Jurkat, Clone E6-1 (cell line): Measurements from ENCODE around the gene ZDHHC20.
A peak's percentile ranks its signal among the peaks of the same experiment; 100 is the strongest.
"Not testable (repeated sequence)": the region's sequence is repeated elsewhere in the genome, so short reads cannot be mapped to it uniquely, and the experiment has no call there.

ENCODE experiments used
- DNase-seq: peaks from one replicate; pipeline ENCODE4 v3.0.0-alpha.2; 2011; ENCODE audit warnings: low read depth, low spot score
- H3K4me3 ChIP-seq: 2 replicates; pipeline ENCODE4 v1.5.1; 2011; ENCODE audit warnings: mild to moderate bottlenecking, low read length, control low read depth, moderate library complexity

Gene ZDHHC20

GRCh38 chr13:21443171-21443570 lies 15.9 kb downstream of the ZDHHC20 start:
- no peak for DNase-seq
- H3K4me3 ChIP-seq, result no peak overlapping the region

GRCh38 chr13:21436582-21436981 lies 22.5 kb downstream of the ZDHHC20 start:
- no peak for DNase-seq
- H3K4me3 ChIP-seq, result no peak overlapping the region

- no peak overlapping the region for H3K4me3 ChIP-seq
- no peak for DNase-seq
Observed at GRCh38 chr13:21435687-21436151, 23.4 kb downstream of the ZDHHC20 start.

GRCh38 chr13:21435231-21435630 lies 23.9 kb downstream of the ZDHHC20 start:
- H3K4me3 ChIP-seq, result no peak overlapping the region
- no peak for DNase-seq

- no peak overlapping the region for H3K4me3 ChIP-seq
- DNase-seq, result no peak
Observed at GRCh38 chr13:21434588-21434987, 24.5 kb downstream of the ZDHHC20 start.

GRCh38 chr13:21429211-21429610 lies 29.9 kb downstream of the ZDHHC20 start:
- H3K4me3 ChIP-seq, result no peak overlapping the region
- no peak for DNase-seq

- no peak for DNase-seq
- H3K4me3 ChIP-seq, result no peak overlapping the region
Observed at GRCh38 chr13:21427741-21428140, 31.4 kb downstream of the ZDHHC20 start.

GRCh38 chr13:21426238-21426637 lies 32.9 kb downstream of the ZDHHC20 start:
- no peak overlapping the region for H3K4me3 ChIP-seq
- no peak for DNase-seq

- DNase-seq, result no peak
- H3K4me3 ChIP-seq, result no peak overlapping the region
Observed at GRCh38 chr13:21420706-21421105, 38.4 kb downstream of the ZDHHC20 start.

GRCh38 chr13:21413013-21413412 lies 46.1 kb downstream of the ZDHHC20 start:
- DNase-seq, result no peak
- no peak overlapping the region for H3K4me3 ChIP-seq

GRCh38 chr13:21410453-21410852 lies 48.6 kb downstream of the ZDHHC20 start:
- DNase-seq, H3K4me3 ChIP-seq: not testable (repeated sequence)

- no peak for DNase-seq
- no peak overlapping the region for H3K4me3 ChIP-seq
Observed at GRCh38 chr13:21405309-21405708, 53.8 kb downstream of the ZDHHC20 start.

GRCh38 chr13:21402586-21403307 lies 56.4 kb downstream of the ZDHHC20 start:
- no peak overlapping the region for H3K4me3 ChIP-seq
- DNase-seq, result no peak

- H3K4me3 ChIP-seq, result 0 out of 2 replicates have a peak overlapping the region, but pooled peaks have one; percentile 2
- DNase-seq, result peak; percentile 73
Observed at GRCh38 chr13:21399741-21400140, 59.4 kb downstream of the ZDHHC20 start.

- peak; percentile 80 for DNase-seq
Observed at GRCh38 chr13:21395953-21396352, 63.1 kb downstream of the ZDHHC20 start.

GRCh38 chr13:21389124-21389523 lies 70.0 kb downstream of the ZDHHC20 start:
- H3K4me3 ChIP-seq, result no peak overlapping the region
- peak; percentile 81 for DNase-seq

More at GRCh38 chr13:21395953-21396352, 63.1 kb downstream of the ZDHHC20 start:
- H3K4me3 ChIP-seq, result peak overlapping the region; percentile 17

- no peak for DNase-seq
- H3K4me3 ChIP-seq, result no peak overlapping the region
Observed at GRCh38 chr13:21385710-21386109, 73.4 kb downstream of the ZDHHC20 start.

GRCh38 chr13:21383090-21383489 lies 76.0 kb downstream of the ZDHHC20 start:
- no peak for DNase-seq
- H3K4me3 ChIP-seq, result no peak overlapping the region

- H3K4me3 ChIP-seq, result not testable (repeated sequence)
- peak; percentile 18 for DNase-seq
Observed at GRCh38 chr13:21376998-21377985, 81.8 kb downstream of the ZDHHC20 start.

GRCh38 chr13:21372530-21372929 lies 86.6 kb downstream of the ZDHHC20 start:
- DNase-seq, result no peak
- H3K4me3 ChIP-seq, result no peak overlapping the region
